Esophagus (tissue), 2 donors: ENCODE data around the gene PIP5KL1. TPM values are rescaled to one million over a fixed set of nuclear protein-coding genes. Genes with fewer than 3 reads are reported as not detected.

ENCODE experiments used
- H3K27ac ChIP-seq, 2 donors: one replicate each; pipeline ENCODE4 v1.5.1; 2013; ENCODE audit warnings: low read depth in 2 of 2, mild to moderate bottlenecking in 2 of 2, inconsistent platforms in 1 of 2, low read length in 1 of 2, moderate library complexity in 1 of 2
- H3K27me3 ChIP-seq, 2 donors: one replicate each; pipeline ENCODE4 v1.6.1; 2013; ENCODE audit warnings: low read length in 2 of 2, control low read depth in 1 of 2, mild to moderate bottlenecking in 1 of 2; ENCODE audit not compliant: insufficient read depth in 2 of 2, control insufficient read depth in 1 of 2
- H3K36me3 ChIP-seq, 2 donors: one replicate each; pipeline ENCODE4 v1.6.1; 2013; ENCODE audit warnings: low read length in 1 of 2; ENCODE audit not compliant: control insufficient read depth in 2 of 2, insufficient read depth in 2 of 2
- H3K4me1 ChIP-seq, 2 donors: one replicate each; pipeline ENCODE4 v1.6.1; 2013; ENCODE audit warnings: low read length in 1 of 2; ENCODE audit not compliant: control insufficient read depth in 2 of 2, insufficient read depth in 2 of 2
- H3K4me3 ChIP-seq, 2 donors: one replicate each; pipeline ENCODE4 v1.5.1; 2013; ENCODE audit warnings: low read length in 2 of 2, mild to moderate bottlenecking in 2 of 2, low read depth in 1 of 2, moderate library complexity in 1 of 2
- H3K9me3 ChIP-seq, 2 donors: one replicate each; pipeline ENCODE4 v1.6.1; 2013; ENCODE audit warnings: mild to moderate bottlenecking in 2 of 2, low read depth in 1 of 2, low read length in 1 of 2, moderate library complexity in 1 of 2; ENCODE audit not compliant: control insufficient read depth in 2 of 2, insufficient read depth in 1 of 2
- whole genome bisulfite sequencing, 2 donors: extraction: QIAGEN DNeasy Blood & Tissue Kit; methylation state at CpG; one replicate each; pipeline ENCODE4 v1.1.7; 2013; 5-methylcytosine and 5-hydroxymethylcytosine counted together
- polyA plus RNA-seq, 2 donors: library from polyadenylated mRNA; stranded (reverse); fragments of 200-250 nt; gene quantifications; one replicate each; pipeline ENCODE4 v1.2.3, GENCODE V29; 2013
- donor health status: healthy with polysubstance abuse.
- donor health status: Bipolar disorder and iron deficiency.

PIP5KL1 gene
- polyA plus RNA-seq, 2 donors: 2.7 to 4.8 TPM

- no peak overlapping the region for H3K27ac ChIP-seq
- peaks cover 0 to 16% of the 10 kb centered on the region in 2 donors for H3K36me3 ChIP-seq
- 94 to 95% methylated on average over 20 of the region's 20 CpGs for WGBS, 2 donors
- H3K9me3 ChIP-seq: no peaks in the 10 kb centered on the region
- H3K4me3 ChIP-seq: no peak overlapping the region
- H3K27me3 ChIP-seq: no peaks in the 10 kb centered on the region
- peaks cover 16 to 33% of the 10 kb centered on the region in 2 donors for H3K4me1 ChIP-seq
Measured at GRCh38 chr9:127872369-127873222, 58.0 kb downstream of the PIP5KL1 start.

- H3K36me3 ChIP-seq: peaks cover 0 to 20% of the 10 kb centered on the region in 2 donors
- WGBS, 2 donors: 90% methylated on average over 9 of the region's 9 CpGs
- no peaks in the 10 kb centered on the region for H3K9me3 ChIP-seq
- no peak overlapping the region for H3K4me3 ChIP-seq
- H3K27me3 ChIP-seq: no peaks in the 10 kb centered on the region
- H3K4me1 ChIP-seq: peaks cover 7 to 25% of the 10 kb centered on the region in 2 donors
- H3K27ac ChIP-seq: no peak overlapping the region
Measured at GRCh38 chr9:127871531-127871930, 59.0 kb downstream of the PIP5KL1 start.

- 78 to 82% methylated on average over 12 of the region's 12 CpGs for WGBS, 2 donors
- Histone ChIP-seq H3K4me3 (no peak overlapping the region), H3K27me3 (no peaks in the 10 kb centered on the region), H3K4me1 (peaks cover 3 to 20% of the 10 kb centered on the region in 2 donors), H3K27ac (no peak overlapping the region), H3K36me3 (peaks cover 0 to 20% of the 10 kb centered on the region in 2 donors), H3K9me3 (no peaks in the 10 kb centered on the region)
Measured at GRCh38 chr9:127870887-127871286, 59.7 kb downstream of the PIP5KL1 start.

Other genes with a start within 250 kb of the PIP5KL1 start
- under 1 TPM; 0.08 to 0.10 TPM for gene CFAP157, start 223.8 kb downstream of the PIP5KL1 start, polyA plus RNA-seq
- gene PTRH1, start 215.1 kb downstream of the PIP5KL1 start, polyA plus RNA-seq: 10 to 100 TPM in 1 of 2 donors, 1 to 10 TPM in 1; 6.2 to 15.1 TPM
- under 1 TPM; 0.04 to 0.10 TPM for gene TTC16, start 214.7 kb downstream of the PIP5KL1 start, polyA plus RNA-seq
- gene TOR2A, start 195.5 kb downstream of the PIP5KL1 start, polyA plus RNA-seq: 10 to 100 TPM; 10.0 to 13.2 TPM
- 1 to 10 TPM; 2.8 to 3.2 TPM for gene SH2D3C, start 152.1 kb downstream of the PIP5KL1 start, polyA plus RNA-seq
- 10 to 100 TPM; 34.2 to 44.2 TPM for gene CDK9, start 144.7 kb downstream of the PIP5KL1 start, polyA plus RNA-seq
- 10 to 100 TPM; 28.7 to 31.5 TPM for gene FPGS, start 127.9 kb downstream of the PIP5KL1 start, polyA plus RNA-seq
- gene ENG, start 76.1 kb downstream of the PIP5KL1 start, polyA plus RNA-seq: 10 to 100 TPM; 11.1 to 17.9 TPM
- gene AK1, start 53.1 kb downstream of the PIP5KL1 start, polyA plus RNA-seq: 10 to 100 TPM; 51.7 to 68.4 TPM
- 10 to 100 TPM; 21.8 to 23.6 TPM for gene ST6GALNAC6, start 31.2 kb downstream of the PIP5KL1 start, polyA plus RNA-seq
- 10 to 100 TPM in 1 of 2 donors, 1 to 10 TPM in 1; 4.6 to 15.3 TPM for gene ST6GALNAC4, start 13.7 kb downstream of the PIP5KL1 start, polyA plus RNA-seq
- gene DPM2, start 7.1 kb upstream of the PIP5KL1 start, polyA plus RNA-seq: 10 to 100 TPM; 25.2 to 28.2 TPM
- 10 to 100 TPM; 34.3 to 53.1 TPM for gene EEIG1, start 50.2 kb upstream of the PIP5KL1 start, polyA plus RNA-seq
- gene NAIF1, start 136.5 kb upstream of the PIP5KL1 start, polyA plus RNA-seq: 1 to 10 TPM; 6.1 to 6.9 TPM
- 1 to 10 TPM; 9.6 to 10.0 TPM for gene SLC25A25, start 137.5 kb upstream of the PIP5KL1 start, polyA plus RNA-seq
- gene PTGES2, start 197.0 kb upstream of the PIP5KL1 start, polyA plus RNA-seq: 10 to 100 TPM; 59.0 to 59.4 TPM
- 1,000 to 10,000 TPM; 1,061 to 2,097 TPM for gene LCN2, start 218.7 kb upstream of the PIP5KL1 start, polyA plus RNA-seq
- gene BBLN, start 229.5 kb upstream of the PIP5KL1 start, polyA plus RNA-seq: 100 to 1,000 TPM in 1 of 2 donors, 10 to 100 TPM in 1; 77.5 to 104 TPM